K562 (cell line): ENCODE results near the gene CCDC82. TPM values are rescaled to one million over a fixed set of nuclear protein-coding genes. Genes with fewer than 3 reads are reported as not detected.
A peak's percentile ranks its signal among the peaks of the same experiment; 100 is the strongest.

ENCODE experiments used
- HNRNPL ChIP-seq: fragments of 200-400 bp; formaldehyde crosslinking; IDR thresholded peaks from 2 replicates; pipeline ENCODE4 v1.6.1; 2017; ENCODE audit warnings: low read depth, mild to moderate bottlenecking, low read length
- LEF1 ChIP-seq: fragments of 450-650 bp; IDR thresholded peaks from 2 replicates; pipeline ENCODE4 v1.6.1; 2016; ENCODE audit warnings: mild to moderate bottlenecking
- MITF ChIP-seq: IDR thresholded peaks from 2 replicates; pipeline ENCODE4 v1.6.1; 2014; ENCODE audit warnings: antibody characterized with exemption
- POLR2G ChIP-seq: fragments of 200-400 bp; formaldehyde crosslinking; IDR thresholded peaks from 2 replicates; pipeline ENCODE4 v1.6.1; 2017; ENCODE audit warnings: low read depth, mild to moderate bottlenecking, antibody characterized with exemption, low read length, moderate library complexity
- RBFOX2 ChIP-seq: fragments of 200-400 bp; formaldehyde crosslinking; IDR thresholded peaks from 2 replicates; pipeline ENCODE4 v1.6.1; 2017; ENCODE audit warnings: low read depth, mild to moderate bottlenecking, low read length, moderate library complexity
- SLC30A9 ChIP-seq: fragments of 250-450 bp; sonication (Bioruptor Pico); IDR thresholded peaks from 2 replicates; pipeline ENCODE4 v1.8.0; 2022; ENCODE audit warnings: mild to moderate bottlenecking, moderate library complexity
- SMARCE1 ChIP-seq: fragments of 450-650 bp; IDR thresholded peaks from 2 replicates; pipeline ENCODE4 v1.7.1; 2016; ENCODE audit warnings: mild to moderate bottlenecking
- SNAPC5 ChIP-seq: fragments of 250-450 bp; sonication (Bioruptor Pico); IDR thresholded peaks from 2 replicates; pipeline ENCODE4 v1.8.0; 2021; ENCODE audit warnings: moderate library complexity, mild to moderate bottlenecking, inconsistent platforms
- TAF9B ChIP-seq: fragments of 450-650 bp; IDR thresholded peaks from 2 replicates; pipeline ENCODE4 v1.6.1; 2018; ENCODE audit warnings: mild to moderate bottlenecking; ENCODE audit not compliant: partially characterized antibody
- VEZF1 ChIP-seq: fragments of 200-800 bp; sonication (Bioruptor generic); IDR thresholded peaks from 2 replicates; pipeline ENCODE4 v1.6.1; 2017; ENCODE audit warnings: missing genetic modification characterization, missing compliant biosample characterization
- ZFP1 ChIP-seq: fragments of 450-650 bp; formaldehyde crosslinking; IDR thresholded peaks from 2 replicates; pipeline ENCODE4 v1.4.0; 2020; ENCODE audit warnings: mild to moderate bottlenecking, mixed read lengths
- ZNF197 ChIP-seq: fragments of 200-800 bp; sonication (Bioruptor generic); IDR thresholded peaks from 2 replicates; pipeline ENCODE4 v1.6.1; 2016; ENCODE audit warnings: low read depth, missing genetic modification characterization, missing compliant biosample characterization
- ZNF277 ChIP-seq: fragments of 250-450 bp; sonication (Bioruptor Pico); IDR thresholded peaks from 2 replicates; pipeline ENCODE4 v1.8.0; 2022; ENCODE audit warnings: inconsistent platforms, mild to moderate bottlenecking, moderate library complexity, borderline replicate concordance
- ZNF280B ChIP-seq: fragments of 250-450 bp; sonication (Bioruptor Pico); IDR thresholded peaks from 2 replicates; pipeline ENCODE4 v1.5.1; 2021; ENCODE audit warnings: mild to moderate bottlenecking
- ZNF41 ChIP-seq: fragments of 250-450 bp; sonication (Bioruptor Pico); conservative IDR thresholded peaks from 2 replicates; pipeline ENCODE4 v1.4.0; 2020; ENCODE audit warnings: mild to moderate bottlenecking
- ZNF431 ChIP-seq: sonication (generic); formaldehyde crosslinking; IDR thresholded peaks from 2 replicates; pipeline ENCODE4 v1.8.0; 2022; ENCODE audit warnings: mild to moderate bottlenecking, missing genetic modification reagents
- ZNF518B ChIP-seq: fragments of 250-450 bp; sonication (Bioruptor Pico); IDR thresholded peaks from 2 replicates; pipeline ENCODE4 v1.5.0; 2021; ENCODE audit warnings: mild to moderate bottlenecking, moderate library complexity
- polyA plus RNA-seq, 8 experiments: library from polyadenylated mRNA; depleted of rRNA in 4 of 8; stranded (reverse) in 5 of 8; unstranded in 3 of 8; fragments of >200 nt; fragmentation: Nextera tagmentation in 2 of 8; fragmentation: Illumina TruSeq in 1 of 8; extraction: Ambion mirVana in 2 of 8; extraction: Trizol in 1 of 8; gene quantifications; 2 replicates each; pipeline versions ENCODE4 v1.2.1 to v1.2.3, GENCODE V29; 2011 to 2014; ENCODE audit warnings: inconsistent platforms in 1 of 8, missing spikeins in 1 of 8
- total RNA-seq, 7 experiments: library from RNA; depleted of rRNA in 6 of 7; stranded (reverse); fragments of >200 nt in 6 of 7; fragmentation: Illumina TruSeq in 2 of 7; extraction: Trizol in 2 of 7; gene quantifications; 2 replicates each; pipeline versions ENCODE4 v1.2.1 to v1.2.3, GENCODE V29; 2011 to 2021; ENCODE audit warnings: low replicate concordance in 1 of 7

The CCDC82 gene
- total and polyA plus RNA-seq, 9 of the 15 experiments (the other 6 are each of a cell fraction or from before 2014, with no cell fraction given): 12.5 to 51.3 (median 24.5) TPM

GRCh38 chr11:96389720-96390487, at the start of gene CCDC82, which contains the start of gene JRKL (continued):
- TF ChIP-seq SMARCE1 (no peak), TAF9B (no peak), ZNF280B (CRISPR knock-in tag) (no peak), VEZF1 (CRISPR knock-in tag) (peak; percentile 89), MITF (no peak), ZNF431 (CRISPR knock-in tag) (0 out of 2 replicates have a peak, but pooled peaks have one; percentile 20), HNRNPL (no peak), RBFOX2 (peak; percentile 93), POLR2G (peak; percentile 94), SNAPC5 (CRISPR knock-in tag) (no peak), ZNF197 (CRISPR knock-in tag) (no peak), ZFP1 (CRISPR knock-in tag) (no peak), SLC30A9 (CRISPR knock-in tag) (no peak), LEF1 (peak; percentile 30; the same call in 1 of the 2 replicates), ZNF41 (CRISPR knock-in tag) (no peak), ZNF277 (no peak), ZNF518B (CRISPR knock-in tag) (no peak)
